ENCODE results near the gene RASGEF1C. TPM values are rescaled to one million over a fixed set of nuclear protein-coding genes. Genes with fewer than 3 reads are reported as not detected.
A peak's percentile ranks its signal among the peaks of the same experiment; 100 is the strongest.

The RASGEF1C gene
- polyA plus RNA-seq, 1 donor: 4.9 TPM

GRCh38 chr5:180081481-180081880, 127.5 kb downstream of the RASGEF1C start:
- DNase-seq: no peak

DNA sequence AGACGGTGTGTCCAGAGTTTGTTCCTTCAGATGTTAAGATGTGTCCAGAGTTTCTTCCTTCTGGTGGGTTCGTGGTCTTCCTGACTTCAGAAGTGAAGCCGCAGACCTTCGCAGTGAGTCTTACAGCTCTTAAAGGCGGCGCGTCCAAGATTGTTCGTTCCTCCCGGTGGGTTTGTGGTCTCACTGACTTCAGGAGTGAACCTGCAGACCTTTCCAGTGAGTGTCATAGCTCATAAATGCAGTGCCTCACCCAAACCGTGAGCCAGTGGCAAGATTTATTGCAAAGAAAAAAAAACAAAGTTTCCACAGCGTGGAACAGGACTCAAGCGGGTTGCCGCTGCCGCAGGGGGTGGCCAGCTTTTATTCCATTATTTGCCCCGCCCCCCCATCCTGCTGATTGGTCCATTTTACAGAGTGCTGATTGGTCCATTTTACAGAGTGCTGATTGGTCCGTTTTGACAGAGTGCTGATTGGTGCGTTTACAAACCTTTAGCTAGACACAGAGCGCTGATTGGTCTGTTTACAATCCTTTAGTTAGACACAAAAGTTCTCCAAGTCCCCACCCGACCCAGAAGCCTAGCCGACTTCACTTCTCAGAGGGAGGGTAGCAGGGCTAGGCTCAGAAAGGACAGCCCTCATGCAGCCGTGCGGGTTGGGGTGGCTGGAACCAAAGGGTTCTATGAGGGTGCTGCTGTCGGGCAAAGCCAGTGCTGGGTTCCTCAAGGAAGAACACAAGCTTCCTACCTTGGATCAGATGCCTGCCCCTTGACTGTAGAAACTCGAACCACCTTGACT, 128.3 kb downstream of the RASGEF1C start:
- DNase-seq: no peak

DNA sequence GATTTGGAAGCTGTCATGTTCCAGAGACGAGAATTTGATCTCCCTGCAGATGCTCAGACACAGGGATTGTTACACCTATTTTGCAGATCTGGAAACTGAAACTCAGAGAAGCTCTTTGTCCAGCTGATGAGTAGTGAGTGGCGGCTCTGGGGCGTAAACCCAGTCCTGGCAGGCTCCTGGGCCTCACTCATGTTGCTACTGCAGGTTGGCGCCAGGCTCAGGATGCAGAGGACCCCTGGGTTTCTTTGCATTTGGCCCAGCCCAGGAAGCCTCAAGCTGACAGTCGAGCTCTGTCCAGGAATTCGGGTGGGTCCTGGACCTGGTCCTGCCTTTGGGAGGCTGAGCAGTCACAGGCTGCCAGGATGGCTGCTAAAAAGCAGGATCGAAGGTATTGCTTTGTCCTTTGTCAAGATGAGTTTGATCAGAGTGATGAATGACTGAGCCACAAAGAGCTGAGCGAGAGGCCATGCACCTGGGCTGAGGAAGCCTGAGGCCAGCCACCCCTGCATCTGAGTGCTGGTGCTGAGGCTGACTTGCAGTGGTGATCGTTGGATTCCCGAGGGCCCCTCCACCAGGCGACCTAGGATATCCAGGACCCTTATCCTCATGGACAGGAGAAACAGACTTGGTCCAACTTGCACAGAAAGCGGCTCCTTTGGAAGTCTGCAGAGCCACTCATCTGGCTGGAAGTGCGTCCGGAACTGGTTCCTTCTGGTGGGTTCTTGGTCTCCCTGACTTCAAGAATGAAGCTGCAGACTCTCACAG, 129.1 kb downstream of the RASGEF1C start:
- no peak for DNase-seq

DNA sequence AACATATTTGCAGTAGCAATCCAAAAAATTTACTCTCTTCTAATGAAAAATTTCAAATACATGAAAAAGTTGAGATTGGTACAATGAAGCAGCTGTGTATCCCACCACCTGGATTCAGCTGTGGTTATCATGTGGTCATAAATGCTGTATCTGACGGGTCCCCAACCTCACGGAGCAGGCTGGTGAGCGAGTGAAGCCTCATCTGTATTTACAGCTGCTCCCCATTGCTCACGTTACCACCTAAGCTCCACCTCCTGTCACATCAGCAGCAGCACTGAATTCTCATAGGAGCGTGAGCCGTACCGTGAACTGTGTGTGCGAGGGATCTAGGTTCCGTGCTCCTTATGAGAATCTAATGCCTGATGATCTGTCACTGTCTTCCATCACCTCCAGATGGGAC, 130.7 kb downstream of the RASGEF1C start:
- DNase-seq: no peak

GRCh38 chr5:180077594-180078284, 131.3 kb downstream of the RASGEF1C start:
- no peak for DNase-seq

- no peak for DNase-seq
Measured at GRCh38 chr5:180075703-180076102, 133.3 kb downstream of the RASGEF1C start.

DNA sequence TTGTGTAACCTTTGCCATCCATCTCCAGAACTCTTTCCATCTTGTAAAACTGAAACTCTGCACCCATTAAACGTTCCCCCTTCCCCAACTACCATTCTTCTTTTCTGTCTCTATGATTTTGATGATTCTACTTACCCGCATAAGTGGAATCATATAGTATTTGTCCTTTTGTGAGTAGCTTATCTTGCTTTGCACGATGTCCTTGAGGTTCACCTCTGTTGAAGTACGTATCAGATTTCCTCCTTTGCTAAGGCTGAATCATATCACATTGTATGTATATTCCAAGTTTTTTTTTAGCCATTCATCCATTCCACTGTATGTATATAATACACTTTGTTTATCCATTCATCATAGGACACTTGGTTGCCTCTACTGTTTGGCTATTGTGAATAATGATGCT, 134.5 kb downstream of the RASGEF1C start:
- DNase-seq: no peak

DNA sequence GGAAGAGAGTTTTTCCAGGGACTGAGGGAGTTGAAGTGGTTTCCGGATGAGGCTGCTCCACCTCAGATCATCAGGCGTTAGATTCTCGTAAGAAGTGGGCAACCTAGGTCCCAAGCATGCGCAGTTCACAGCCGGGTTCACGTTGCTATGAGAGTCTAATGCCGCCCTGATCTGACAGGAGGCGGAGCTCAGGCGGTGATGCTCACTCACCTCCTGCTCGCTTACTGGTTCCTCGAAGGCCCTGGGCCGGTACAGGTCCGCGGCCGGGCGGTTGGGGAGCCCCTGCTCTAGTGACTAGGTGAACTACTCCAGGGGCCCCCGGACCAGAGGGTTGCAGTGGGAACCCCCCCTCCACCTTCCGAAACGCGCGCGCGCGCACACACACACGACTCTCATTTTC, 136.5 kb downstream of the RASGEF1C start:
- no peak for DNase-seq

- DNase-seq: no peak
Measured at GRCh38 chr5:180072256-180072548, 136.8 kb downstream of the RASGEF1C start.

DNA sequence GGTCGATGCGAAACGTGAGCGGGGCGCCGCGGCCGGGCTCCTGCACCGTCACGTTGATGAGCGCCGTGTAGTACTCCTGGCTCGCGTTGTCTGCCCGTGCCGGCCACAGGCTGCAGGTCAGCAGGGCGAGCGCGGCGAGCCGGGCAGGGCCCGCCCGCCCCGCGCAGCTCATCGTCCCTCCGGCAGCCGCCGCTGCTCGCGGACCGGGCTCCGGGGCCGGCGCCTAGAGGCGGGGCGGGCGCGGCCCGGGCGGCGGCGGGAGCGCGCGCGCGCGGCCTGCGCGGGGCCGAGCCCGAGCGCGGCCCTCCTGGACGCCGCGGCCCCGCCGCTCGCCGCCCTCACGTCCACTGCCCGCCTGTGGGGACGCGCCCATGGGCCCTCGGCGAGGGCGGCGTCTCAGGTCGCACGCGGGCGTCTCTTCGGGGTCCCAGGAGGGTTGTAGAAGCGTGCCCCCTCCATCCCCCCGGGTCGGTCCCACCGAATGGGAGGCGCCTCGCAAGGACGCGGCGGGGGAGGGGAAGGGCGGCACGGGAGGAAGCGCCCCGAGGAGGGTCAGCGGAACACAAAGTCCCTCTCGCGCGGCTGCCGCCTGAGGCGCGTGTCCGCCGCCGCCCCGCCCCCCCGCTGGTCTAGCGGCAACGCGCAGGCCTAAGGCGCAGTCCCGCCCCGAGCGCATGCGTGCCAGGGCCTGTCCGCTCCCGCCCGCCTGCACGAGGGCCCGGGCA, 137.3 kb downstream of the RASGEF1C start, which contains the start of gene RNF130:
RNF130 (minus strand) TSS at position 229 of the 725 bp plus-strand sequence; CDS start at position 172, 57 bp downstream.
- peak; percentile 97 for DNase-seq

- peak; percentile 60 for DNase-seq
Measured at GRCh38 chr5:180070756-180071530, 138.1 kb downstream of the RASGEF1C start.

DNA sequence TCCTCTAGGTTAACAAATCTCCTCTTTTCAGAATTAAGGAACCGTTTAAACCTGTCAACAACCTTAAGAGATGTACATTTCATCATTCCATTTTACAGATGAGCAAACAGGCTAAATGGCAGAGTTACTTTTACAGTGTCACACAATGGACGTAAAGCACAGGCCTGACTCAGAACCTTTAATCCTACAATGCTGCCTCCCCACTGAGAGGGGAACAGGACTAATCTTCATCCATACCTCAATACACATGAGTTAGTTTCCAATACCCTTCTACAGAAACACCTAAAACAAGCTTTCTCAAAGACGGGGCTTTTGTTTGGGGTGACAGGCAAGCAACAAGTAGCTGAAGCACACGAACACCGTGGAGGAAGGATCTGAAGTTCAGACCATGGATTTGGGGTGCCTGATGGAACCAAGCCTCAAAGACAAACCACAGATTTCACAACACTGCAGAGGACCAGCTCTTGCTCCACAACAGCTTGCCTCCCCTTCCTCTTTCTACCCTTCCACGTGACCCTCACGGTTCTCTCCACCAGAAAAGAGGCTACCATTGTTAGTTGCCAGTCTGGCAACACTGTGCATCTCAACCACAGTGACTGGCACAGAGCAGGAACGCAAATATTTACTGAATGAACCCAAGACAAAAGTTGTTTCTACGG, 139.3 kb downstream of the RASGEF1C start:
- DNase-seq: peak; percentile 43

- DNase-seq: no peak
Measured at GRCh38 chr5:180068519-180069090, 140.4 kb downstream of the RASGEF1C start.

- DNase-seq: no peak
Measured at GRCh38 chr5:180067986-180068385, 141.0 kb downstream of the RASGEF1C start.

DNA sequence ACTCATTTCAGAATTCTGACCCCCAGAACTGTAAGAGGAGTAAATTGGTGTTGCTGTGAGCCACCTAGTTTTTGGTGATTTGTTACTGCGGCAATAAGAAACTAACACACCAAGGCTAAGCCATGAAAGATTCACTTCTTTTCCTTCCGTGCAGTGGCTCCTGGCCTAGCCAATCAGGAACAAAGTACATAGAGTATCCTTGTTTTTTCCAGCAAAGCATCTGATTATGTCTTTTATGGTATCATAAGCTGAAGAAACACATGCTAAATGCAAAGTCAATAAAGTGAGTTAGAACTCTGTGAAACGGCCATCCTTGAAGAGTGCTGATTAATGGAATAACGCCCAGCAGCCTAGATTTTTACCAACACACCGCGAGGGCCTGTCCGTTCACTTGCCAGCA, 148.8 kb downstream of the RASGEF1C start:
- no peak for DNase-seq

GRCh38 chr5:180059326-180059725, 149.7 kb downstream of the RASGEF1C start:
- no peak for DNase-seq

GRCh38 chr5:180056153-180056552, 152.9 kb downstream of the RASGEF1C start:
- DNase-seq: no peak

DNA sequence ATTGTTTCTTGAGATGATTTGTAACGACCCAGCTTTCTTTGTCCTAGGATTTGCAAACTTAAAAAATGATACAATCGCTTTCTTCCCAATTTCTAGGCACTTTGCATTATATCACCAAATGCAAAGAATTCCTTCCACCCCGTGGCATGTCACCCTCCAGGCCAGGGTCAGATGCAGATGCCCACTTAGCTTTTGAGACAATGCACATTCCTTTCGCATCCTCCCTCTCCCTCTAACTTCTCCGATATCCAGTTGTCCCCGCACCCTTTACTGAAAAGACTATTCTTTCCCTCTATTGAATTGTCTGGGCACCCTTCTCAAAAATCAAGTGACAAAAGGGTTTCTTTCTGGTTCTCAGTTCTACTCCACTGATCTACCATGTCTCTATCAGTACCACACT, 154.8 kb downstream of the RASGEF1C start:
- no peak for DNase-seq

DNA sequence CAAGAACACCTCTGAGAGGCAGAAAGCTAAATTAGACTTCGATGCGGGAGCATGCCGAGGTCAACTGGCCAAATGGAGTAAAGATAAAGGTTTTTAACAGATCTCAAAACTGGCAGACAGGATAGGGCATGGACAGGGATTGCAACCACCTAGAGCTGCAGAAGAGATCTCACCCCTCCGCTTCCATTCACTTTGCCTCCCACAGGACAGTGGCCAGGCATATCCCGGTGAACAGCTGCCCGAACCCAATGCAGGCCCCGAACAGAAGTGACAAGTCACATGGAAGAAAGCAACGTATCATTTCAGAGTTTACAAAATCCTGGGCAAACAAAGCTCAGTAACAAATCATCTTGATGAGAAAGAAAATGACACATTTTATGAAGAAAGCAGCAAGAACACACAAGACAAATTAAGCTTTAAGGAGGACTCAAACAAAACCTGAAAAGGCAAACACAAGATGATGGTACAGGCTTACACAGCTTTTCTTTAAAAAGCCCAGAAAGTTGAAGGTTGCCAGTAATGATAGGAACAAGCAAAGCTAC, 155.9 kb downstream of the RASGEF1C start:
- no peak for DNase-seq

DNA sequence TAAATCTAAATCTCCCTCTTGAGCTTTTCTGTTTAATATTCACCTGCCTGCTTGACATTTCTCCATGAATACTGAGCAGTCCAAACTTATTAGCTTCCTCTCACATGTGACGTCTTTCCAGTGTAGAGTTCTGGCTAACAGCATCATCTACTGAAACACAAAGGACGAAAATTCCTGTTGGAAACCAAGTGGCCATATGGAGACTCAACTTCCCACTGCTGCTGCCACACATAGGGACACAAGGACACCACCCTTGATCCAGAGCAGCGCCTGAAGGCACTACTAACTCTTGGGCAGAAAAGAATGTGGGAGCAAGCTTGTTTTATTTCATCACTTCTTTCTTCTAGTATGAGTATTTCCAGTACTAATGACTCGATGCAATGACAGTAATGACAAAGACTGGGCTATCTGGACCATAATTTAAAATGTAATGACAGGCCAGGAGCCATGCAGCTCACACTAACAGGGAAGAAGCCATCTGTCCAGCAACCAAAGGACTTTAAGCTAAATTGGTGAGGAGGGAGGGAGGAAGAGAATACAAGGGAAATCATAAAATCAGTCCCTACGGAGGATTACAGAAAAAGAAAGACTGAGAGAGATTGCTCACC, 156.7 kb downstream of the RASGEF1C start:
- no peak for DNase-seq

All from hindlimb muscle (tissue), 1 donor.